ENCODE measurements around the gene DSG2. TPM values are rescaled to one million over a fixed set of nuclear protein-coding genes. Genes with fewer than 3 reads are reported as not detected.
A peak's percentile ranks its signal among the peaks of the same experiment; 100 is the strongest.
"Not testable (repeated sequence)": the region's sequence is repeated elsewhere in the genome, so short reads cannot be mapped to it uniquely, and the experiment has no call there.

Gene DSG2
- total RNA-seq, 1 donor from 2014 or later: 49.6 TPM

GRCh38 chr18:31498574-31499524 is 872 bp downstream of the DSG2 start:
- ATAC-seq (no peak), DNase-seq (no peak)
- intact Hi-C loops (cut with micrococcal nuclease): no loop called here

GRCh38 chr18:31500051-31500688 is 2.2 kb downstream of the DSG2 start:
- DNase-seq (no peak), ATAC-seq (no peak)
- intact Hi-C loops (cut with micrococcal nuclease): no loop called here

GRCh38 chr18:31503011-31503410 is 5.0 kb downstream of the DSG2 start:
- no peak for ATAC-seq
- intact Hi-C loops (cut with micrococcal nuclease): no loop called here
- DNase-seq: no peak

GRCh38 chr18:31504455-31505147 is 6.6 kb downstream of the DSG2 start:
- no peak for DNase-seq
- intact Hi-C loops (cut with micrococcal nuclease): no loop called here
- ATAC-seq: no peak

GRCh38 chr18:31505156-31505555 is 7.2 kb downstream of the DSG2 start:
- DNase-seq (no peak), ATAC-seq (no peak)
- intact Hi-C loops (cut with micrococcal nuclease): no loop called here

- peak; percentile 60 for ATAC-seq
- intact Hi-C loops (cut with micrococcal nuclease): no loop called here
- no peak for DNase-seq
Observed at GRCh38 chr18:31506024-31506742, 8.2 kb downstream of the DSG2 start.

- intact Hi-C loops (cut with micrococcal nuclease); ATAC-seq; DNase-seq: not testable (repeated sequence)
Observed at GRCh38 chr18:31507124-31507523, 9.1 kb downstream of the DSG2 start.

GRCh38 chr18:31508781-31509180 is 10.8 kb downstream of the DSG2 start:
- DNase-seq (no peak), ATAC-seq (no peak)
- intact Hi-C loops (cut with micrococcal nuclease): no loop called here

- intact Hi-C loops (cut with micrococcal nuclease): no loop called here
- no peak for DNase-seq
Observed at GRCh38 chr18:31509571-31509970, 11.6 kb downstream of the DSG2 start.

GRCh38 chr18:31510319-31510718 is 12.3 kb downstream of the DSG2 start:
- intact Hi-C loops (cut with micrococcal nuclease): no loop called here
- DNase-seq (no peak), ATAC-seq (no peak)

More at GRCh38 chr18:31509571-31509970, 11.6 kb downstream of the DSG2 start:
- ATAC-seq: no peak

- intact Hi-C loops (cut with micrococcal nuclease): no loop called here
- DNase-seq (no peak), ATAC-seq (peak; percentile 51)
Observed at GRCh38 chr18:31511098-31511497, 13.1 kb downstream of the DSG2 start.

GRCh38 chr18:31512203-31512764 is 14.3 kb downstream of the DSG2 start:
- intact Hi-C loops (cut with micrococcal nuclease): no loop called here
- ATAC-seq (peak; percentile 45), DNase-seq (no peak)

- intact Hi-C loops (cut with micrococcal nuclease): no loop called here
Observed at GRCh38 chr18:31513189-31513935, 15.4 kb downstream of the DSG2 start.

GRCh38 chr18:31516437-31516836 is 18.5 kb downstream of the DSG2 start:
- intact Hi-C loops (cut with micrococcal nuclease): no loop called here
- no peak for DNase-seq
- no peak for ATAC-seq

More at GRCh38 chr18:31513189-31513935, 15.4 kb downstream of the DSG2 start:
- no peak for DNase-seq
- no peak for ATAC-seq

- ATAC-seq (no peak), DNase-seq (no peak)
- intact Hi-C loops (cut with micrococcal nuclease): no loop called here
Observed at GRCh38 chr18:31526374-31526773, 28.4 kb downstream of the DSG2 start.

GRCh38 chr18:31533236-31533635 is 35.3 kb downstream of the DSG2 start:
- DNase-seq (no peak), ATAC-seq (no peak)
- intact Hi-C loops (cut with micrococcal nuclease): no loop called here

- ATAC-seq: no peak
- no peak for DNase-seq
- intact Hi-C loops (cut with micrococcal nuclease): no loop called here
Observed at GRCh38 chr18:31538837-31539236, 40.9 kb downstream of the DSG2 start.

- ATAC-seq (no peak), DNase-seq (no peak)
- intact Hi-C loops (cut with micrococcal nuclease): no loop called here
Observed at GRCh38 chr18:31546476-31546875, 48.5 kb downstream of the DSG2 start.
